ENCODE measurements around the gene PEA15.

PEA15 gene

GRCh38 chr1:160196143-160196542 lies 9.0 kb upstream of the PEA15 start:
- TF ChIP-seq TAF1 (IDR thresholded peaks at IDR 0.05; ENCODE audit: borderline replicate concordance, insufficient read depth, low read length) (no peak), FOXP2 (optimal IDR thresholded peaks at IDR 0.05; ENCODE audit: borderline replicate concordance, extremely low read depth, extremely low read length, insufficient read depth) (no peak), SIN3A (IDR thresholded peaks at IDR 0.05; ENCODE audit: borderline replicate concordance, insufficient read depth, low read length) (no peak), POLR2AphosphoS5 (IDR thresholded peaks at IDR 0.05; ENCODE audit: low read depth, low read length) (no peak)
- TF ChIP-seq, protein P1, sequence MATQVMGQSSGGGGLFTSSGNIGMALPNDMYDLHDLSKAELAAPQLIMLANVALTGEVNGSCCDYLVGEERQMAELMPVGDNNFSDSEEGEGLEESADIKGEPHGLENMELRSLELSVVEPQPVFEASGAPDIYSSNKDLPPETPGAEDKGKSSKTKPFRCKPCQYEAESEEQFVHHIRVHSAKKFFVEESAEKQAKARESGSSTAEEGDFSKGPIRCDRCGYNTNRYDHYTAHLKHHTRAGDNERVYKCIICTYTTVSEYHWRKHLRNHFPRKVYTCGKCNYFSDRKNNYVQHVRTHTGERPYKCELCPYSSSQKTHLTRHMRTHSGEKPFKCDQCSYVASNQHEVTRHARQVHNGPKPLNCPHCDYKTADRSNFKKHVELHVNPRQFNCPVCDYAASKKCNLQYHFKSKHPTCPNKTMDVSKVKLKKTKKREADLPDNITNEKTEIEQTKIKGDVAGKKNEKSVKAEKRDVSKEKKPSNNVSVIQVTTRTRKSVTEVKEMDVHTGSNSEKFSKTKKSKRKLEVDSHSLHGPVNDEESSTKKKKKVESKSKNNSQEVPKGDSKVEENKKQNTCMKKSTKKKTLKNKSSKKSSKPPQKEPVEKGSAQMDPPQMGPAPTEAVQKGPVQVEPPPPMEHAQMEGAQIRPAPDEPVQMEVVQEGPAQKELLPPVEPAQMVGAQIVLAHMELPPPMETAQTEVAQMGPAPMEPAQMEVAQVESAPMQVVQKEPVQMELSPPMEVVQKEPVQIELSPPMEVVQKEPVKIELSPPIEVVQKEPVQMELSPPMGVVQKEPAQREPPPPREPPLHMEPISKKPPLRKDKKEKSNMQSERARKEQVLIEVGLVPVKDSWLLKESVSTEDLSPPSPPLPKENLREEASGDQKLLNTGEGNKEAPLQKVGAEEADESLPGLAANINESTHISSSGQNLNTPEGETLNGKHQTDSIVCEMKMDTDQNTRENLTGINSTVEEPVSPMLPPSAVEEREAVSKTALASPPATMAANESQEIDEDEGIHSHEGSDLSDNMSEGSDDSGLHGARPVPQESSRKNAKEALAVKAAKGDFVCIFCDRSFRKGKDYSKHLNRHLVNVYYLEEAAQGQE (IDR thresholded peaks at IDR 0.05; ENCODE audit: insufficient read depth in 1 of 2, low read depth in 2 of 2, low read length in 2 of 2): no peak

GRCh38 chr1:160197231-160197630 lies 8.0 kb upstream of the PEA15 start:
- TF ChIP-seq POLR2AphosphoS5 (IDR thresholded peaks at IDR 0.05; ENCODE audit: low read depth, low read length) (no peak), TAF1 (IDR thresholded peaks at IDR 0.05; ENCODE audit: borderline replicate concordance, insufficient read depth, low read length) (no peak), SIN3A (IDR thresholded peaks at IDR 0.05; ENCODE audit: borderline replicate concordance, insufficient read depth, low read length) (no peak), FOXP2 (optimal IDR thresholded peaks at IDR 0.05; ENCODE audit: borderline replicate concordance, extremely low read depth, extremely low read length, insufficient read depth) (no peak)
- TF ChIP-seq, protein P1 (IDR thresholded peaks at IDR 0.05; ENCODE audit: insufficient read depth in 1 of 2, low read depth in 2 of 2, low read length in 2 of 2): no peak

DNA sequence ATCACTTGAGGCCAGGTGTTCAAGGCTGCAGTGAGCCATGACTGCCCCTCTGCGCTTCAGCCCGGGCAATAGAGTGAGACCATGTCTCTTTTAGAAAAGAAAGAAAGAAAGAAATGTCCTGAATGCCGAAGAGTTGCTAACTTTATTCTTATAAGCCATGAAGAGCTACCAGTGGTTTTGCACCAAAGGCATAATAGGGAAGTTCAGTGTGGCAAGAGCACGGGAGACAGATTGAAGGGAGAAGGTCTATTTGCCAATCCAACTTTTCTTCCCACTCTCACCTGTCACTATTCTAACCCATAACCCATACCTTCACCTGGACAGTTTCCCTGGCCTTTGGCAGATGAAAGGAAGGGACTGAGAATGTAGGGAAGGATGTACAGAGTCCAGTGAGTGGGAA lies 4.4 kb upstream of the PEA15 start:
- no peak for TF ChIP-seq SIN3A (IDR thresholded peaks at IDR 0.05; ENCODE audit: borderline replicate concordance, insufficient read depth, low read length)
- TF ChIP-seq POLR2AphosphoS5 (IDR thresholded peaks at IDR 0.05; ENCODE audit: low read depth, low read length): no peak
- TF ChIP-seq, protein P1 (IDR thresholded peaks at IDR 0.05; ENCODE audit: insufficient read depth in 1 of 2, low read depth in 2 of 2, low read length in 2 of 2): no peak
- no peak for TF ChIP-seq FOXP2 (optimal IDR thresholded peaks at IDR 0.05; ENCODE audit: borderline replicate concordance, extremely low read depth, extremely low read length, insufficient read depth)
- no peak for TF ChIP-seq TAF1 (IDR thresholded peaks at IDR 0.05; ENCODE audit: borderline replicate concordance, insufficient read depth, low read length)

DNA sequence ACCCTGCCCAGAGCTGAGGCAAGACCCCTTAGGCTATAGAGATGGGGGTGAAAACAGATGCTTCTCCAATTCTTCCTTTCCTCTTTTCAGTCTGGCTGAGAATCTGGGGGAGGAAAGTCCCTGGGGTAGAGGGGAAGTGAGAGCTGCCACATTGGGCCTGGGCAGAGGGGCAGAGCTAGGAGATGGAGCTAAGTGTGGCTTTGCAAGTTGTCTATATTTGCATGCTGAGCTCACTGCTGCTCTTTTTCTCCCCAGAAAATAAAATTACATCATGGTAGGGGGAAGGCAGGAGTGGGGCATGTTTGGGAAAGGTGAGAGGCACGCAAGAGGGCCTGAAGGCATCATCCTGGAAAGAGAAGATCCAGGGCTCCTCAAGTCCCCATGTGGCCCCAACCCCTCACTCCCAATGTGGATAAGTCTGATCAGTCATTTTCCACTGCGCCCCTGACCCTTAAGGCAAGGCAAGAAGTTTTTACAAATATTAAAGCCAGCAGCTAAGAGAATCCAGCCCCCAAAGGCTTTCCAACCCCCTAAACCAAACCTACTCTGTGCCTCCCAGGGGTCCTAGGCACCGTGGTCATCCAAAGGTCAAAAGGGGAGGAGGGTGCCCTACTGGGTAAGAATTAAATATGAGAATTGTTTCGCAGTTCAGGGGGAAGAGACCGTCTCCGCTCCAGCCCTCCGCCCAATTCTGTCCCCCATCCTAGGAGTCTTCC lies 500 bp upstream of the PEA15 start:
- no peak for TF ChIP-seq POLR2AphosphoS5 (IDR thresholded peaks at IDR 0.05; ENCODE audit: low read depth, low read length)
- TF ChIP-seq TAF1 (IDR thresholded peaks at IDR 0.05; ENCODE audit: borderline replicate concordance, insufficient read depth, low read length): no peak
- TF ChIP-seq FOXP2 (optimal IDR thresholded peaks at IDR 0.05; ENCODE audit: borderline replicate concordance, extremely low read depth, extremely low read length, insufficient read depth): no peak
- TF ChIP-seq, protein P1 (IDR thresholded peaks at IDR 0.05; ENCODE audit: insufficient read depth in 1 of 2, low read depth in 2 of 2, low read length in 2 of 2): no peak
- no peak for TF ChIP-seq SIN3A (IDR thresholded peaks at IDR 0.05; ENCODE audit: borderline replicate concordance, insufficient read depth, low read length)
